H1 (cell line): ENCODE results near the gene GJE1. TPM values are rescaled to one million over a fixed set of nuclear protein-coding genes. Genes with fewer than 3 reads are reported as not detected.

Experiments used
- CTCF ChIA-PET: fragments of 300-600 bp; sonication (Branson Sonifier 250); formaldehyde crosslinking; loops from one replicate; lab custom pipeline; 2021; ENCODE audit not compliant: partially characterized antibody; lab: Charles Lee
- POLR2A ChIA-PET: fragments of 300-600 bp; sonication (Branson Sonifier 250); formaldehyde crosslinking; loops from one replicate; lab custom pipeline; 2021; ENCODE audit warnings: inconsistent platforms; ENCODE audit not compliant: partially characterized antibody; lab: Charles Lee
- DNase-seq, 2 experiments: peaks; one replicate each; pipeline versions ENCODE4 v3.0.0 to v3.0.0-alpha.2; 2010 to 2022; ENCODE audit warnings: low spot score in 2 of 2, low read depth in 1 of 2, mixed read lengths in 1 of 2
- FAIRE-seq: peaks from 2 replicates; lab custom pipeline; 2011; peaks lifted over from hg19 to GRCh38; lab: Jason Lieb, UNC
- H2AFZ ChIP-seq: 2 replicates; pipeline ENCODE4 v1.8.1; 2012; ENCODE audit warnings: low read length, inconsistent platforms
- H2AK5ac ChIP-seq: 2 replicates; pipeline ENCODE4 v1.6.1; 2013; ENCODE audit warnings: low read depth, low read length
- H2BK120ac ChIP-seq: replicated peaks from 2 replicates; pipeline ENCODE3; 2013; ENCODE audit warnings: low read depth, low read length, inconsistent platforms
- H2BK12ac ChIP-seq: 2 replicates; pipeline ENCODE4 v1.6.1; 2013; ENCODE audit warnings: low read depth, low read length
- H2BK15ac ChIP-seq: 2 replicates; pipeline ENCODE4 v1.6.1; 2013; ENCODE audit warnings: low read length
- H2BK20ac ChIP-seq: 2 replicates; pipeline ENCODE4 v1.6.1; 2013; ENCODE audit warnings: low read length
- H2BK5ac ChIP-seq: 2 replicates; pipeline ENCODE4 v1.6.1; 2013; ENCODE audit warnings: low read depth, low read length
- H3K14ac ChIP-seq: 2 replicates; pipeline ENCODE4 v1.6.1; 2013; ENCODE audit warnings: inconsistent platforms; ENCODE audit not compliant: insufficient read length
- H3K18ac ChIP-seq: 2 replicates; pipeline ENCODE4 v1.6.1; 2013; ENCODE audit warnings: low read length; ENCODE audit errors: extremely low read depth
- H3K23ac ChIP-seq: 2 replicates; pipeline ENCODE4 v1.6.1; 2013; ENCODE audit warnings: inconsistent platforms; ENCODE audit not compliant: insufficient read length
- H3K23me2 ChIP-seq: 2 replicates; pipeline ENCODE4 v1.6.1; 2013; ENCODE audit warnings: low read depth, low read length
- H3K27ac ChIP-seq: 2 replicates; pipeline ENCODE4 v1.6.1; 2011; ENCODE audit warnings: low read depth, low read length, inconsistent platforms
- H3K27me3 ChIP-seq, 4 experiments: replicated peaks in 1 of 4; 1 replicate in 1 of 4; 2 replicates in 3 of 4; pipeline versions ENCODE4 v1.6.1 to v1.8.1; 2011 to 2013; ENCODE audit warnings: low read length in 3 of 4, mild to moderate bottlenecking in 3 of 4, inconsistent platforms in 2 of 4, mixed read lengths in 2 of 4, moderate library complexity in 1 of 4; ENCODE audit not compliant: control insufficient read depth in 3 of 4, insufficient read depth in 3 of 4; ENCODE audit errors: extremely low read depth in 1 of 4
- H3K36me3 ChIP-seq, 4 experiments: 2 replicates each; pipeline versions ENCODE4 v1.6.1 to v1.8.1; 2011 to 2013; ENCODE audit warnings: mild to moderate bottlenecking in 4 of 4, low read length in 3 of 4, moderate library complexity in 2 of 4, control low read depth in 1 of 4, inconsistent platforms in 1 of 4; ENCODE audit not compliant: insufficient read depth in 4 of 4, control insufficient read depth in 2 of 4
- H3K4ac ChIP-seq: replicated peaks from 2 replicates; pipeline ENCODE3; 2013; ENCODE audit warnings: low read length, low read depth, mixed read lengths, inconsistent platforms; ENCODE audit not compliant: insufficient read length
- H3K4me1 ChIP-seq, 4 experiments: replicated peaks in 1 of 4; 1 replicate in 1 of 4; 2 replicates in 3 of 4; pipeline versions ENCODE4 v1.6.1 to v1.8.1; 2011 to 2013; ENCODE audit warnings: low read length in 3 of 4, inconsistent platforms in 2 of 4, mixed read lengths in 1 of 4; ENCODE audit not compliant: insufficient read depth in 4 of 4, control insufficient read depth in 3 of 4
- H3K4me2 ChIP-seq, 2 experiments: 2 replicates each; pipeline versions ENCODE4 v1.6.1 to v1.8.1; 2011 to 2013; ENCODE audit warnings: low read depth in 2 of 2, low read length in 2 of 2, control low read depth in 1 of 2, inconsistent platforms in 1 of 2, mild to moderate bottlenecking in 1 of 2; ENCODE audit not compliant: insufficient read depth in 1 of 2
- H3K4me3 ChIP-seq, 4 experiments: fragments of 200-600, 300-600 bp in 1 of 4; sonication (generic), shearing (Covaris generic), sonication (Bioruptor Twin) in 1 of 4; 2 replicates each; pipeline versions ENCODE4 v1.5.1 to v1.8.1; 2011 to 2016; ENCODE audit warnings: low read length in 4 of 4, low read depth in 3 of 4, control low read depth in 2 of 4, inconsistent platforms in 2 of 4, mild to moderate bottlenecking in 2 of 4, mixed read lengths in 1 of 4, moderate library complexity in 1 of 4; ENCODE audit not compliant: insufficient read depth in 2 of 4; ENCODE audit errors: extremely low read depth in 1 of 4
- H3K56ac ChIP-seq: replicated peaks from 2 replicates; pipeline ENCODE3; 2013; ENCODE audit warnings: low read depth, mild to moderate bottlenecking, mixed read lengths, low read length, inconsistent platforms; ENCODE audit not compliant: insufficient read length
- H3K79me1 ChIP-seq: 2 replicates; pipeline ENCODE4 v1.6.1; 2013; ENCODE audit warnings: low read depth, low read length, control low read depth
- H3K79me2 ChIP-seq, 2 experiments: 2 replicates each; pipeline versions ENCODE4 v1.6.1 to v1.8.1; 2012 to 2013; ENCODE audit warnings: low read length in 2 of 2, mild to moderate bottlenecking in 2 of 2, inconsistent platforms in 1 of 2; ENCODE audit not compliant: insufficient read depth in 2 of 2, control insufficient read depth in 1 of 2
- H3K9ac ChIP-seq, 4 experiments: replicated peaks in 1 of 4; 1 replicate in 1 of 4; 2 replicates in 3 of 4; pipeline versions ENCODE4 v1.6.1 to v1.8.1; 2011 to 2013; ENCODE audit warnings: low read depth in 3 of 4, low read length in 3 of 4, control low read depth in 2 of 4, mild to moderate bottlenecking in 2 of 4, moderate library complexity in 2 of 4, inconsistent platforms in 1 of 4; ENCODE audit errors: extremely low read depth in 1 of 4
- H3K9me3 ChIP-seq, 2 experiments: 2 replicates each; pipeline versions ENCODE4 v1.6.1 to v1.8.1; 2012 to 2013; ENCODE audit warnings: mild to moderate bottlenecking in 2 of 2, moderate library complexity in 2 of 2, control low read depth in 1 of 2, inconsistent platforms in 1 of 2, low read depth in 1 of 2, low read length in 1 of 2, mixed read lengths in 1 of 2; ENCODE audit not compliant: insufficient read depth in 2 of 2
- H4K20me1 ChIP-seq, 2 experiments: replicated peaks in 1 of 2; 2 replicates each; pipeline versions ENCODE3 to v1.8.1; 2011 to 2013; ENCODE audit warnings: inconsistent platforms in 2 of 2, low read length in 2 of 2, mild to moderate bottlenecking in 1 of 2; ENCODE audit not compliant: insufficient read depth in 2 of 2, control insufficient read depth in 1 of 2
- H4K5ac ChIP-seq: 2 replicates; pipeline ENCODE4 v1.6.1; 2013; ENCODE audit warnings: low read length, low read depth, mixed read lengths, inconsistent platforms; ENCODE audit not compliant: insufficient read length
- H4K8ac ChIP-seq: 2 replicates; pipeline ENCODE4 v1.8.0; 2013; ENCODE audit warnings: mild to moderate bottlenecking, moderate library complexity, low read length, inconsistent platforms; ENCODE audit not compliant: insufficient read depth; ENCODE audit errors: extremely low read depth
- H4K91ac ChIP-seq: replicated peaks from 2 replicates; pipeline ENCODE3; 2013; ENCODE audit warnings: low read length, mixed read lengths, inconsistent platforms; ENCODE audit not compliant: insufficient read length
- CEBPB ChIP-seq: IDR thresholded peaks from 2 replicates; pipeline ENCODE4 v1.6.1; 2012; ENCODE audit warnings: low read depth, low read length
- GABPA ChIP-seq: IDR thresholded peaks from 2 replicates; pipeline ENCODE4 v1.6.1; 2011; ENCODE audit warnings: mild to moderate bottlenecking, low read length, moderate library complexity, borderline replicate concordance; ENCODE audit not compliant: insufficient read depth
- JUND ChIP-seq: IDR thresholded peaks from 2 replicates; pipeline ENCODE4 v1.6.1; 2011; ENCODE audit warnings: mild to moderate bottlenecking, improper control_type of control experiment, low read length
- POLR2A ChIP-seq, 2 experiments: IDR thresholded peaks; 1 replicate in 1 of 2; 2 replicates in 1 of 2; pipeline ENCODE4 v1.6.1; 2011; ENCODE audit warnings: low read depth in 2 of 2, low read length in 2 of 2, mild to moderate bottlenecking in 2 of 2; ENCODE audit errors: control extremely low read depth in 1 of 2
- RBBP5 ChIP-seq: IDR thresholded peaks from 2 replicates; pipeline ENCODE4 v1.7.1; 2012; ENCODE audit warnings: low read depth, mild to moderate bottlenecking, inconsistent platforms, low read length, moderate library complexity, borderline replicate concordance
- RFX5 ChIP-seq: IDR thresholded peaks from 2 replicates; pipeline ENCODE4 v1.6.1; 2011; ENCODE audit warnings: low read depth, low read length, improper control_type of control experiment, borderline replicate concordance
- RNF2 ChIP-seq: fragments of 200-900, 300-1000 bp; sonication (generic); IDR thresholded peaks from 2 replicates; pipeline ENCODE4 v1.7.1; 2016; ENCODE audit warnings: borderline replicate concordance, low read depth, mild to moderate bottlenecking, antibody characterized with exemption, low read length; ENCODE audit not compliant: poor library complexity, severe bottlenecking; ENCODE audit errors: missing control alignments
- RXRA ChIP-seq: IDR thresholded peaks from 2 replicates; pipeline ENCODE4 v1.6.1; 2011; ENCODE audit warnings: low read depth, mild to moderate bottlenecking, low read length, moderate library complexity; ENCODE audit not compliant: insufficient read depth
- SUZ12 ChIP-seq: fragments of 200-600 bp; sonication (generic); IDR thresholded peaks from 2 replicates; pipeline ENCODE4 v1.6.1; 2012; ENCODE audit warnings: mild to moderate bottlenecking, inconsistent platforms, low read length, moderate library complexity, mixed read lengths
- TAF7 ChIP-seq: optimal IDR thresholded peaks from 2 replicates; pipeline ENCODE3; 2011; ENCODE audit warnings: low read depth, mild to moderate bottlenecking, inconsistent platforms, low read length, moderate library complexity, borderline replicate concordance
- WGBS, 2 experiments: shearing (Covaris generic) in 1 of 2; methylation state at CpG; one replicate each; pipeline versions ENCODE4 v1.1.6 to v1.1.7; 2013 to 2015; ENCODE audit warnings: low lambda C conversion rate in 2 of 2, mixed read lengths in 2 of 2, inconsistent platforms in 1 of 2, low coverage in 1 of 2, missing lambda C conversion rate in 1 of 2; ENCODE audit not compliant: insufficient replicate concordance in 2 of 2, insufficient coverage in 1 of 2, insufficient read length in 1 of 2; ENCODE audit errors: extremely low coverage in 1 of 2, missing lambda C conversion rate in 1 of 2; 5-methylcytosine and 5-hydroxymethylcytosine counted together
- polyA plus RNA-seq, 7 experiments: library from polyadenylated mRNA; depleted of rRNA in 3 of 7; stranded (reverse) in 5 of 7; unstranded in 2 of 7; fragments of >200 nt in 5 of 7; fragments of 200-250 nt in 2 of 7; gene quantifications; 1 replicate in 5 of 7; 2 replicates in 1 of 7; 4 replicates in 1 of 7; pipeline versions ENCODE4 v1.2.1 to v1.2.3, GENCODE V29; 2011 to 2013; ENCODE audit warnings: missing spikeins in 2 of 7, mixed read lengths in 2 of 7
- total RNA-seq: library from RNA; stranded (reverse); fragmentation: NEBNext Ultra II Directional; extraction: Animal tissue kit (Norgen Biotek cat#: 25700); gene quantifications from 2 replicates; pipeline ENCODE4 v1.2.1, GENCODE V29; 2021

GJE1 gene
- total and polyA plus RNA-seq, 2 of the 8 experiments (the other 6 are each of a cell fraction or from before 2014, with no cell fraction given), result not detected

GRCh38 chr6:142138876-142139275 lies 6.2 kb downstream of the GJE1 start:
- no peak for TF ChIP-seq JUND
- TF ChIP-seq POLR2A (IDR thresholded peaks at IDR 0.05; ENCODE audit: control extremely low read depth in 1 of 2, low read depth in 2 of 2, low read length in 2 of 2), result no peak
- TF ChIP-seq RXRA, result no peak
- no peak for TF ChIP-seq RBBP5
- TF ChIP-seq CEBPB, result no peak
- TF ChIP-seq RFX5, result no peak
- no peak for TF ChIP-seq TAF7
- no peak for TF ChIP-seq GABPA
- TF ChIP-seq SUZ12, result no peak
- TF ChIP-seq RNF2, result no peak
- Histone ChIP-seq H4K20me1 (no peaks in the 10 kb centered on the region), H3K18ac (no peak overlapping the region), H4K91ac (no peak overlapping the region), H3K9me3 (no peaks in the 10 kb centered on the region), H2AK5ac (no peak overlapping the region), H3K79me2 (no peaks in the 10 kb centered on the region), H3K14ac (no peak overlapping the region), H2AFZ (no peak overlapping the region), H4K5ac (no peak overlapping the region), H3K79me1 (no peaks in the 10 kb centered on the region), H3K36me3 (no peaks in the 10 kb centered on the region), H4K8ac (no peak overlapping the region), H3K4ac (no peak overlapping the region), H3K56ac (no peak overlapping the region), H2BK20ac (no peak overlapping the region), H2BK5ac (no peak overlapping the region), H3K27me3 (no peaks in the 10 kb centered on the region), H2BK120ac (no peak overlapping the region), H3K4me3 (no peak overlapping the region), H3K27ac (no peak overlapping the region), H3K23ac (no peak overlapping the region), H3K4me1 (no peaks in the 10 kb centered on the region), H3K9ac (no peak overlapping the region), H2BK12ac (no peak overlapping the region), H3K23me2 (no peaks in the 10 kb centered on the region), H2BK15ac (no peak overlapping the region), H3K4me2 (no peak overlapping the region)
- DNase-seq (no peak), FAIRE-seq (no peak)
- 86% methylated on average over 2 of the region's 2 CpGs; no CpG with 5 or more reads in 1 of the 2 experiments for WGBS, 2 experiments
- CTCF ChIA-PET, result interaction anchor here (1.4 to 1.6 kb wide), 2 partner anchors 18 to 24 kb away, joined by 4 to 6 read pairs; no protein-coding TSS in a partner anchor
- POLR2A ChIA-PET, result no interaction called here
